Lower lobe of right lung (tissue), 2 donors: ENCODE results near the gene CUX1. TPM values are rescaled to one million over a fixed set of nuclear protein-coding genes. Genes with fewer than 3 reads are reported as not detected.
"Not testable (repeated sequence)": the region's sequence is repeated elsewhere in the genome, so short reads cannot be mapped to it uniquely, and the experiment has no call there.

ENCODE experiments used
- ATAC-seq, 2 donors: fragments of 200-7000 bp; cut with Tn5 transposase; one replicate each; pipeline ENCODE4 v1.9.1; 2020 to 2022; ENCODE audit warnings: mild to moderate bottlenecking in 2 of 2, moderate library complexity in 2 of 2
- DNase-seq: peaks from one replicate; pipeline ENCODE4 v3.0.0-alpha.2; 2020
- H3K27ac ChIP-seq: fragments of 200-600 bp; one replicate; pipeline ENCODE4 v1.8.0; 2022
- H3K27me3 ChIP-seq: fragments of 200-600 bp; one replicate; pipeline ENCODE4 v1.8.0; 2022; ENCODE audit warnings: low read depth
- H3K36me3 ChIP-seq: fragments of 200-600 bp; one replicate; pipeline ENCODE4 v1.8.0; 2022; ENCODE audit warnings: mild to moderate bottlenecking
- H3K4me1 ChIP-seq: fragments of 200-600 bp; one replicate; pipeline ENCODE4 v1.8.0; 2022
- H3K4me3 ChIP-seq: fragments of 200-600 bp; one replicate; pipeline ENCODE4 v1.8.0; 2022; ENCODE audit warnings: mild to moderate bottlenecking
- H3K9me3 ChIP-seq: fragments of 200-600 bp; one replicate; pipeline ENCODE4 v1.8.0; 2022
- CTCF ChIP-seq: fragments of 200-600 bp; IDR thresholded peaks from one replicate; pipeline ENCODE4 v1.8.0; 2022; ENCODE audit warnings: antibody characterized with exemption, mild to moderate bottlenecking
- intact Hi-C: fragments of 100-400 bp; cut with DNase I; formaldehyde crosslinking; loops from one replicate; pipeline ENCODE4 v1.11.0; 2022
- total RNA-seq: library from RNA; stranded (reverse); fragmentation: NEBNext Ultra II Directional; extraction: Animal tissue kit (Norgen Biotek cat#: 25700); gene quantifications from one replicate; pipeline ENCODE4 v1.2.1, GENCODE V29; 2021
- donor health status: DM: no; HTN: yes; CAD: no; lungs with severe emphysema.

The CUX1 gene
- total RNA-seq, 1 donor from 2014 or later, result 118 TPM

- no peak for TF ChIP-seq CTCF
- Histone ChIP-seq H3K9me3 (no peaks in the 10 kb centered on the region), H3K4me3 (no peak overlapping the region), H3K27ac (no peak overlapping the region), H3K4me1 (peaks cover 6% of the 10 kb centered on the region), H3K36me3 (no peaks in the 10 kb centered on the region), H3K27me3 (no peaks in the 10 kb centered on the region)
- ATAC-seq (no peak), DNase-seq (no peak)
- intact Hi-C loops, result no loop called here
Measured at GRCh38 chr7:101828301-101829020, 11.0 kb downstream of the CUX1 start.

GRCh38 chr7:101829374-101829773 is 11.9 kb downstream of the CUX1 start:
- DNase-seq, result no peak
- H3K9me3 ChIP-seq, result no peaks in the 10 kb centered on the region
- ATAC-seq, result no peak
- H3K27ac ChIP-seq, result no peak overlapping the region
- H3K27me3 ChIP-seq, result no peaks in the 10 kb centered on the region
- no peaks in the 10 kb centered on the region for H3K36me3 ChIP-seq
- intact Hi-C loops, result no loop called here
- TF ChIP-seq CTCF, result no peak
- no peaks in the 10 kb centered on the region for H3K4me1 ChIP-seq
- no peak overlapping the region for H3K4me3 ChIP-seq

GRCh38 chr7:101829821-101830220 is 12.4 kb downstream of the CUX1 start:
- Histone ChIP-seq H3K36me3 (no peaks in the 10 kb centered on the region), H3K27ac (no peak overlapping the region), H3K4me3 (no peak overlapping the region), H3K9me3 (no peaks in the 10 kb centered on the region), H3K27me3 (no peaks in the 10 kb centered on the region), H3K4me1 (no peaks in the 10 kb centered on the region)
- intact Hi-C loops, result no loop called here
- DNase-seq, result no peak
- ATAC-seq, result peak in 1 of 2 donors; percentile 8
- TF ChIP-seq CTCF, result no peak

- ATAC-seq, H3K9me3 ChIP-seq, intact Hi-C loops: not testable (repeated sequence)
Measured at GRCh38 chr7:101831396-101831795, 14.0 kb downstream of the CUX1 start.

GRCh38 chr7:101832205-101832631 is 14.8 kb downstream of the CUX1 start:
- Histone ChIP-seq H3K27me3 (no peaks in the 10 kb centered on the region), H3K36me3 (no peaks in the 10 kb centered on the region), H3K9me3 (no peaks in the 10 kb centered on the region), H3K4me1 (no peaks in the 10 kb centered on the region), H3K4me3 (no peak overlapping the region), H3K27ac (no peak overlapping the region)
- ATAC-seq (no peak), DNase-seq (no peak)
- intact Hi-C loops, result no loop called here
- TF ChIP-seq CTCF, result no peak

More at GRCh38 chr7:101831396-101831795, 14.0 kb downstream of the CUX1 start:
- DNase-seq, H3K36me3 ChIP-seq, H3K27ac ChIP-seq, H3K27me3 ChIP-seq, H3K4me1 ChIP-seq, H3K4me3 ChIP-seq: not testable (repeated sequence)

GRCh38 chr7:101832685-101833375 is 15.4 kb downstream of the CUX1 start:
- intact Hi-C loops, result no loop called here
- Histone ChIP-seq H3K36me3 (no peaks in the 10 kb centered on the region), H3K27me3 (no peaks in the 10 kb centered on the region), H3K4me1 (no peaks in the 10 kb centered on the region), H3K4me3 (no peak overlapping the region), H3K27ac (no peak overlapping the region), H3K9me3 (no peaks in the 10 kb centered on the region)
- DNase-seq (no peak), ATAC-seq (no peak)
- no peak for TF ChIP-seq CTCF
